ENCODE measurements around the gene SFXN5. TPM values are rescaled to one million over a fixed set of nuclear protein-coding genes. Genes with fewer than 3 reads are reported as not detected.

Gene SFXN5
- total and polyA plus RNA-seq, 2 donors (not counting 3 experiments of a cell fraction or from before 2014, with no cell fraction given) = 18.7 to 28.6 TPM

DNA sequence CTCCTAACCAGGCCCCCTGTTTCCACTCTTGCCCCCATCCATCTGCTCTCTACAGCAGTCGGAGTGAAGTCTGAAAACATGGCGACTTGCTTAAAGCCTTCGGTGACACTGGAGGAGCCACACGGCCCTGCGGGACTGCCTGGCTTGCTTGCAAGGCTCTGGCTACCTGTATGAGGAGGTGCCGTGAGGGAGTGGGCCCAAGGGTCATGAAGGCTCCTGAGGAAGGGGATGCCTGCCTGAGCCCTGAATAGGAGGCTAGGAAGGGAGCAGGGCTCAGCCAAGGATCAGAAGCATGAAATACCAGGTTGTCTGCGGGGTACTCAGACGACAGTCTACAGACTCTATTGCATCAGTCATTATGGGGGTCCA lies 78.8 kb downstream of the SFXN5 start:
- ChIA-PET CTCF (interaction anchor here (1.0 to 3.7 kb wide), 6 partner anchors 9 to 185 kb away, joined by 5 to 45 read pairs (median 8); no protein-coding TSS in a partner anchor), POLR2A (no interaction called here)
- no peak overlapping the region for H3K4me2 ChIP-seq (ENCODE audit: insufficient read depth, low read length)
- TF ChIP-seq, protein P1, sequence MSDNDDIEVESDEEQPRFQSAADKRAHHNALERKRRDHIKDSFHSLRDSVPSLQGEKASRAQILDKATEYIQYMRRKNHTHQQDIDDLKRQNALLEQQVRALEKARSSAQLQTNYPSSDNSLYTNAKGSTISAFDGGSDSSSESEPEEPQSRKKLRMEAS (IDR thresholded peaks at IDR 0.05; ENCODE audit: insufficient read depth, insufficient read length) = no peak
- TF ChIP-seq JUN (IDR thresholded peaks at IDR 0.05; ENCODE audit: borderline replicate concordance, insufficient read depth, insufficient read length, low read depth) (no peak), POLR2AphosphoS5 (IDR thresholded peaks at IDR 0.05; ENCODE audit: insufficient read depth, low read depth, low read length) (no peak), FOS (IDR thresholded peaks at IDR 0.05; ENCODE audit: borderline replicate concordance, insufficient read depth, low read length) (no peak), EZH2 (IDR thresholded peaks at IDR 0.05; ENCODE audit: borderline replicate concordance, low read depth, low read length, severe bottlenecking) (no peak), POLR2A (IDR thresholded peaks at IDR 0.05; ENCODE audit: low read depth, low read length) (no peak), GATA2 (IDR thresholded peaks at IDR 0.05; ENCODE audit: insufficient read depth, insufficient read length, low read depth, low read length) (no peak), MYC (IDR thresholded peaks at IDR 0.05; ENCODE audit: low read depth, low read length) (no peak)
- TF ChIP-seq, protein P2, sequence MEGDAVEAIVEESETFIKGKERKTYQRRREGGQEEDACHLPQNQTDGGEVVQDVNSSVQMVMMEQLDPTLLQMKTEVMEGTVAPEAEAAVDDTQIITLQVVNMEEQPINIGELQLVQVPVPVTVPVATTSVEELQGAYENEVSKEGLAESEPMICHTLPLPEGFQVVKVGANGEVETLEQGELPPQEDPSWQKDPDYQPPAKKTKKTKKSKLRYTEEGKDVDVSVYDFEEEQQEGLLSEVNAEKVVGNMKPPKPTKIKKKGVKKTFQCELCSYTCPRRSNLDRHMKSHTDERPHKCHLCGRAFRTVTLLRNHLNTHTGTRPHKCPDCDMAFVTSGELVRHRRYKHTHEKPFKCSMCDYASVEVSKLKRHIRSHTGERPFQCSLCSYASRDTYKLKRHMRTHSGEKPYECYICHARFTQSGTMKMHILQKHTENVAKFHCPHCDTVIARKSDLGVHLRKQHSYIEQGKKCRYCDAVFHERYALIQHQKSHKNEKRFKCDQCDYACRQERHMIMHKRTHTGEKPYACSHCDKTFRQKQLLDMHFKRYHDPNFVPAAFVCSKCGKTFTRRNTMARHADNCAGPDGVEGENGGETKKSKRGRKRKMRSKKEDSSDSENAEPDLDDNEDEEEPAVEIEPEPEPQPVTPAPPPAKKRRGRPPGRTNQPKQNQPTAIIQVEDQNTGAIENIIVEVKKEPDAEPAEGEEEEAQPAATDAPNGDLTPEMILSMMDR (IDR thresholded peaks at IDR 0.05; ENCODE audit: extremely low read depth in 1 of 2, insufficient read depth in 1 of 2, low read depth in 1 of 2, low read length in 2 of 2) = no peak
- BruUV-seq (replicated peaks) = no TSS peak
- H3K4me1 ChIP-seq (ENCODE audit: control insufficient read depth, extremely low read depth, insufficient read depth, low read length) = no peaks in the 10 kb centered on the region
- no peaks in the 10 kb centered on the region for H3K9me1 ChIP-seq (replicated peaks; ENCODE audit: control insufficient read depth, extremely low read depth, insufficient read depth, low read length)
- DNase-seq (ENCODE audit: low read depth, low spot score) (no peak), FAIRE-seq (no peak)
- dilution Hi-C loops (cut with MboI; ENCODE audit: extremely low pct_ligation_motif_present, low sequenced_read_pairs) (no loop called here), intact Hi-C loops (cut with micrococcal nuclease) (loop anchor here (1.0 kb wide), 5 partner anchors 79 to 185 kb away; partner anchors contain the start of gene SFXN5)
- no peak overlapping the region for H3K27ac ChIP-seq (ENCODE audit: insufficient read depth, low read depth, low read length)
- no peak overlapping the region for H3K9ac ChIP-seq (replicated peaks; ENCODE audit: extremely low read depth, insufficient read depth, low read length)
- H4K20me1 ChIP-seq (replicated peaks; ENCODE audit: control insufficient read depth, extremely low read depth, insufficient read depth, low read length) = no peaks in the 10 kb centered on the region
- no peak overlapping the region for H3K4me3 ChIP-seq (replicated peaks in 1 of 3; ENCODE audit: insufficient read depth in 1 of 3, low read depth in 1 of 3, low read length in 3 of 3)
- peaks cover 0 to 3% of the 10 kb centered on the region in 2 experiments for H3K36me3 ChIP-seq (ENCODE audit: control insufficient read depth in 2 of 2, extremely low read depth in 1 of 2, insufficient read depth in 2 of 2, low read length in 2 of 2)
- no peaks in the 10 kb centered on the region for H3K79me2 ChIP-seq (ENCODE audit: control insufficient read depth, insufficient read depth, low read length)
- no peaks in the 10 kb centered on the region for H3K9me3 ChIP-seq (replicated peaks; ENCODE audit: control insufficient read depth, insufficient read depth, low read length)
- H2AFZ ChIP-seq (ENCODE audit: low read depth, low read length) = no peak overlapping the region
- H3K27me3 ChIP-seq (ENCODE audit: control insufficient read depth in 2 of 2, insufficient read depth in 2 of 2, low read length in 2 of 2) = no peaks in the 10 kb centered on the region
